ENCODE results near the gene CRYZL1.
"Not testable (repeated sequence)": the region's sequence is repeated elsewhere in the genome, so short reads cannot be mapped to it uniquely, and the experiment has no call there.

CRYZL1 gene

DNA sequence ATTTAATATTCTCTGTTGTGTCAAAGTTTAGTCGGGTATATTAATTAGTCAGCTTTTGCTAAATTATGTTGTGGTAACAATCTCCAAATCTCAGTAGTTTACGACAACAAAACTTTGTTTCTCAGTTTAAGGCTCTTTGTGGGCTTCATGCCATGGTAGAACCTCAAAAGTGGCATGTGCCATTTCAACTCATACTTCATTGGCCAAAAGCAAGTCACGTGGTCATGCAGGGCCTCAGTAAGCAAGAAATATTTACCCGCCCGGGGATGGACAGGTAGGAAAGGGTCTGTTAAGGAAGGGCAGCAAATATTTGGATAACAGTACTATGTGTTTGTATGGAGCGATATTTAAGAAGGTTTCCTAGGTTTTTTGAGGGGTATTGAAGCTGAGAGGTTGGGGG, 39.3 kb upstream of the CRYZL1 start:
- TF ChIP-seq, protein P1, sequence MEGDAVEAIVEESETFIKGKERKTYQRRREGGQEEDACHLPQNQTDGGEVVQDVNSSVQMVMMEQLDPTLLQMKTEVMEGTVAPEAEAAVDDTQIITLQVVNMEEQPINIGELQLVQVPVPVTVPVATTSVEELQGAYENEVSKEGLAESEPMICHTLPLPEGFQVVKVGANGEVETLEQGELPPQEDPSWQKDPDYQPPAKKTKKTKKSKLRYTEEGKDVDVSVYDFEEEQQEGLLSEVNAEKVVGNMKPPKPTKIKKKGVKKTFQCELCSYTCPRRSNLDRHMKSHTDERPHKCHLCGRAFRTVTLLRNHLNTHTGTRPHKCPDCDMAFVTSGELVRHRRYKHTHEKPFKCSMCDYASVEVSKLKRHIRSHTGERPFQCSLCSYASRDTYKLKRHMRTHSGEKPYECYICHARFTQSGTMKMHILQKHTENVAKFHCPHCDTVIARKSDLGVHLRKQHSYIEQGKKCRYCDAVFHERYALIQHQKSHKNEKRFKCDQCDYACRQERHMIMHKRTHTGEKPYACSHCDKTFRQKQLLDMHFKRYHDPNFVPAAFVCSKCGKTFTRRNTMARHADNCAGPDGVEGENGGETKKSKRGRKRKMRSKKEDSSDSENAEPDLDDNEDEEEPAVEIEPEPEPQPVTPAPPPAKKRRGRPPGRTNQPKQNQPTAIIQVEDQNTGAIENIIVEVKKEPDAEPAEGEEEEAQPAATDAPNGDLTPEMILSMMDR (IDR thresholded peaks at IDR 0.05), result no peak
- no peak overlapping the region for H3K27ac ChIP-seq
- no peak overlapping the region for H3K4me3 ChIP-seq (ENCODE audit: low read depth, low read length)
- H3K27me3 ChIP-seq (ENCODE audit: control insufficient read depth, insufficient read depth, low read length), result no peaks in the 10 kb centered on the region
- no peaks in the 10 kb centered on the region for H3K36me3 ChIP-seq (ENCODE audit: control insufficient read depth, insufficient read depth, low read length)
- H3K9ac ChIP-seq, result no peak overlapping the region
- no peak overlapping the region for H2AFZ ChIP-seq
- H3K4me1 ChIP-seq, result peaks cover 7% of the 10 kb centered on the region
- H3K4me2 ChIP-seq (ENCODE audit: low read length), result no peak overlapping the region
- peaks cover 3% of the 10 kb centered on the region for H3K79me2 ChIP-seq
- H3K9me3 ChIP-seq (ENCODE audit: control insufficient read depth, low read length), result no peaks in the 10 kb centered on the region

DNA sequence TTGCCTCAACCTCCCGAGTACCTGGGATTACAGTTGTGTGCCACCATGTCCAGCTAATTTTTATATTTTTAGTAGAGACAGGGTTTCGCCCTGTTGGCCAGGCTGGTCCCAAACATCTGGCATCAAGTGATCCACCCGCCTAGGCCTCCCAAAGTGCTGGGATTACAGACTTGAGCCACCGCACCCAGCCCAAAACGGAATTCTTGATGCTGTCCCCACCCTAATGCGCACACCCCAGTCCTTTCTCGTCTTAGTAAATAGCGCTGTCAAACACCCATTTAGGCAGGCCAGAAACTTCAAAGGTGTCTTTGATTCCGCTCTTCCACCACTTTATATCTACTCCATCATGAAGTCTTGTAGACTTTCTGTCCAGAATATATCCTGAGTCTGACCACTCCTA, 35.9 kb upstream of the CRYZL1 start:
- Histone ChIP-seq H3K4me3 (ENCODE audit: low read depth, low read length) (no peak overlapping the region), H3K9me3 (ENCODE audit: control insufficient read depth, low read length) (no peaks in the 10 kb centered on the region), H3K79me2 (peaks cover 3% of the 10 kb centered on the region), H3K36me3 (ENCODE audit: control insufficient read depth, insufficient read depth, low read length) (no peaks in the 10 kb centered on the region), H2AFZ (no peak overlapping the region), H3K9ac (no peak overlapping the region), H3K27ac (no peak overlapping the region), H3K27me3 (ENCODE audit: control insufficient read depth, insufficient read depth, low read length) (no peaks in the 10 kb centered on the region), H3K4me1 (no peaks in the 10 kb centered on the region), H3K4me2 (ENCODE audit: low read length) (no peak overlapping the region)
- TF ChIP-seq, protein P1 (IDR thresholded peaks at IDR 0.05), result no peak

DNA sequence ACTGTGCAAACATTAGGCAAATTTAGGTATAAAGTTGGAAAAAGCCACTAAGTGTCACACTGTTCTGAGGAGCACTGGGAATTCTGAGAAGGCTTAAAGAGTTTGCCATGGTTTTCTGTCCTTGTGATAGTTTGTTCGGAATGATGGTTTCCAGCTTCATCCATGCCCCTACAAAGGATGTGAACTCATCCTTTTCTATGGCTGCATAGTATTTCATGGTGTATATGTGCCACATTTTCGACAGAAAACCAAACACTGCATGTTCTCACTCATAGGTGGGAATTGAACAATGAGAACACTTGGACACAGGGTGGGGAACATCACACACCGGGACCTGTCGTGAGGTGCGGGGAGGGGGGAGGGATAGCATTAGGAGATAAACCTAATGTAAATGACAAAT, 35.1 kb upstream of the CRYZL1 start:
- not testable (repeated sequence) for H3K27ac ChIP-seq; H2AFZ ChIP-seq; H3K27me3 ChIP-seq (ENCODE audit: control insufficient read depth, insufficient read depth, low read length)

DNA sequence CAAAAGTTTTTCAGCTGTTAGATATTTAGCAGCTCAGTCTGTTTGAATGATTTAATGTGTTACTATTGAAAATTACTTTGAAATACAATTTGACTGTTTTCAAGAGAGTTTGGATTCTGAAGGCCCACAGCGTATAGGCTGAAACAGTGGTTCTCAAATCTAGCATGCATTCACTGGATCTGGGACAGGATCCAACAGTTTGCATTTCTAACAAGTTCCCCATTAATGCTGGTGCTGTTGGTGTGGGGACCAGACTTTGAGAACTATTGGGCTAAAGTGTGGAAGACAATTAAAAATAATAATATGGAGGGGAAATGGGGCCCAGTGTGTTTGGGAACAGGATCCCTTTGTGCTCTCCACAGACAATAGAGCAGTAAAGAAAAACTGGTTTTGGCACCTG, 32.7 kb upstream of the CRYZL1 start:
- H3K27me3 ChIP-seq (ENCODE audit: control insufficient read depth, insufficient read depth, low read length), result no peaks in the 10 kb centered on the region
- H3K9me3 ChIP-seq (ENCODE audit: control insufficient read depth, low read length), result no peaks in the 10 kb centered on the region
- H3K4me2 ChIP-seq (ENCODE audit: low read length), result no peak overlapping the region
- no peak overlapping the region for H3K9ac ChIP-seq
- H3K4me3 ChIP-seq (ENCODE audit: low read depth, low read length), result no peak overlapping the region
- TF ChIP-seq, protein P1 (IDR thresholded peaks at IDR 0.05), result no peak
- no peak overlapping the region for H3K27ac ChIP-seq
- no peaks in the 10 kb centered on the region for H3K4me1 ChIP-seq
- H3K79me2 ChIP-seq, result no peaks in the 10 kb centered on the region
- H3K36me3 ChIP-seq (ENCODE audit: control insufficient read depth, insufficient read depth, low read length), result no peaks in the 10 kb centered on the region
- no peak overlapping the region for H2AFZ ChIP-seq

More for the DNA sequence above, 35.1 kb upstream of the CRYZL1 start:
- not testable (repeated sequence) for H3K4me1 ChIP-seq; H3K4me2 ChIP-seq (ENCODE audit: low read length); H3K4me3 ChIP-seq (ENCODE audit: low read depth, low read length); H3K79me2 ChIP-seq; H3K36me3 ChIP-seq (ENCODE audit: control insufficient read depth, insufficient read depth, low read length); H3K9ac ChIP-seq; H3K9me3 ChIP-seq (ENCODE audit: control insufficient read depth, low read length)

DNA sequence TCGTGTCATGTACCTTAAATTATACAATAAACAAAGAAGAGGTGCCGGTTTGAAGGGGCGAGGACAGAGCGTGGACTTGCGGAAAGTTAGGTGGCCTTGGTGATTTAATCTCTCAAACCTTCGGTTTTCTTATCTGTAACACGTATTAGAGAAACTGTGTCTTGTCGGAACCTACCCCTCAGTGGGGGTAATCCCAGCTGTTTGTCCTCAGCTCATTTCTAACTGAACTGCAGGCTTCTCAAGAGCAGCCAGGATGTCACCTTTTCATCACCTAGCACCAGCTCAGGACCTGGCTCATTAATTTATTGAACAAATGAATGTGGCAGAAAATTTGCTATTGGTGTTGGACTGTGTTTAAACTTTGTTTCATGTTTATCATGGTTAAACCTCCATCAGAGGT, 31.9 kb upstream of the CRYZL1 start:
- Histone ChIP-seq H3K27ac (no peak overlapping the region), H3K4me2 (ENCODE audit: low read length) (no peak overlapping the region), H3K27me3 (ENCODE audit: control insufficient read depth, insufficient read depth, low read length) (no peaks in the 10 kb centered on the region), H3K4me1 (no peaks in the 10 kb centered on the region), H3K4me3 (ENCODE audit: low read depth, low read length) (no peak overlapping the region), H3K36me3 (ENCODE audit: control insufficient read depth, insufficient read depth, low read length) (no peaks in the 10 kb centered on the region), H3K9me3 (ENCODE audit: control insufficient read depth, low read length) (no peaks in the 10 kb centered on the region), H3K9ac (no peak overlapping the region), H2AFZ (no peak overlapping the region), H3K79me2 (no peaks in the 10 kb centered on the region)
- TF ChIP-seq, protein P1 (IDR thresholded peaks at IDR 0.05), result no peak

Data from parathyroid adenoma (tissue), 2 donors.